Placental pericyte (primary cell): Measurements from ENCODE around the gene FTSJ1. TPM values are rescaled to one million over a fixed set of nuclear protein-coding genes. Genes with fewer than 3 reads are reported as not detected.

Source experiments
- total RNA-seq: library from RNA; depleted of rRNA; stranded (reverse); fragments of >200 nt; gene quantifications from 2 replicates; pipeline ENCODE4 v1.2.3, GENCODE V29; 2012

Gene FTSJ1, protein sequence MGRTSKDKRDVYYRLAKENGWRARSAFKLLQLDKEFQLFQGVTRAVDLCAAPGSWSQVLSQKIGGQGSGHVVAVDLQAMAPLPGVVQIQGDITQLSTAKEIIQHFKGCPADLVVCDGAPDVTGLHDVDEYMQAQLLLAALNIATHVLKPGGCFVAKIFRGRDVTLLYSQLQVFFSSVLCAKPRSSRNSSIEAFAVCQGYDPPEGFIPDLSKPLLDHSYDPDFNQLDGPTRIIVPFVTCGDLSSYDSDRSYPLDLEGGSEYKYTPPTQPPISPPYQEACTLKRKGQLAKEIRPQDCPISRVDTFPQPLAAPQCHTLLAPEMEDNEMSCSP
- total RNA-seq, result 77.7 and 117 TPM in 2 replicates

DNA sequence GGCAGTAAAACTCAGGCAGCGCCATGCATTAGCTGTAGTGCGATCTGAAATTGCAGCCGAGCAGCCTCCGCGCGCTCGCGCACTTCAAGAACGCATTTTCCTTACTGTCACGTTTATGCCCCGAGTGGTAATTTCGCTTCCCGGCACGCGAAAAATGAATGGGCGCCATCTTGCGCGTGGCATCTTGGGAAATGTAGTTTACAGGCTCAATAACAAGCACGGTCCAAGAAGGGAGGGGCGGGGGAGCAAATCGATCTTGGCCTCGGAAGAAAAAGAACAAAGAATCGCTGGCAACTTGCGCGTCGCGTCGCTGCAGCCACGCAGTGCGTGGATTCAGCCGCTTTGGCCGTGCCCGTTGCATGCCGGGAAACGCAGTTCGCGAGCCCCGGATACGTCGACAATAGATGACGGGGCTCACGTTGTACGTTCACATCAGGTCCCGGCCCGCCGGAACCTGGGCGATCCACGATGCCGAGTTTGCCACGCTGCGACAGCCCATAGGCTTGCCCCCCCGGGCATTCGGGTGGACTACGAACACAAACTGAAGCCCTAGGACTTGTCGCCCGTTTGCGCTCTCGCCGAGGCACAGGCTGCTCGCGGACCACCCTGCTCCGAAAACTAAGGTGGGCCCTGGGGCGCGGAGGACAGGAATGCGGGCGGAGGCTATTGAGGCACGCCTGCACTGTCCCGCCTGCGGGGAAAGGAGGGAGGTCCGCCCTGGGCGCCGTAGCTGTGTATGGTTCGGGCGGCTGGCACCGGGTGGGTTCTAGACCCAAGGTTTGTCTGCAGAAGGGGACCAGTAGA, at the start of gene FTSJ1:
TSS of gene FTSJ1 (plus strand) at position 426 of the 804 bp plus-strand sequence. CDS start 1,849 bp downstream, outside the sequence.

DNA sequence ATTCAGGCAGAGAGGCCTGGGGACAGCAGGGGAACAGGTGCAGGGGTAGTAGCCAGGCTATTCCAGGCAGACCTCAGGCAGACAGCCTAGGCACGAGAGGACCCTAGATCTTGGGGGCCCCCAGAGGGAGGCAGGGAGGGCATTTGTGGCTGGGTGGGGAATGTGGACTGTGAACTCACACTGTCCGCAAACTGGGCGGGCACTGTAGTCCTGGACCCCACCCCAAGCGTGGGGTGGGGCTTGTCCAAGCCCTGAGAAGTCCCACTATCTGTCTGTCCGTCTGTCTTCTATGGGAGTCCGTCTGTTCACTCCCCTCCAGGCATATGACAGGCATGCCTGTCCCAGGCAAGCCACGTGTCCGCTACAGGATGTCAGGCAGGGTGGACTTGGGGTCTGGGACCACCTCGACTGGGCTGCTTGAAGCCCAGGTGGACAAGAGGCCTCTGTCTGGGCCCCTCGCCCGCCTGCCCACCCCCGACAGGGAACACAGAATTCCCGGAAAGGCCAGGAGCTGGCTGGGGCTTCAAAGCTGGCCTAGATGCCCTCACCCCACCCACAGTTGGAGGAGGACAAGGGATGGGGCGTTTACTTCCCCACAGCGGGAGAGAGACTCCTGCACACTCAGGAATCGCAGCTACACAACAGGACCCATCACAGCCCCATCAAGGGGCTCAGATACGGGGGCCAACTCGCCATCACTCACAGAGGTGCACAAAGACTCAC, 5.7 kb upstream of the FTSJ1 start, which contains the start of gene SLC38A5:
TSS of gene SLC38A5 (minus strand) at position 151 of the 723 bp plus-strand sequence. CDS start 2,336 bp downstream, outside the sequence.

GRCh38 chrX:48508400-48509244, 32.6 kb downstream of the FTSJ1 start, which contains the start of gene PORCN:
PORCN (plus strand) TSS chrX:48508992; CDS start chrX:48509821, 829 bp downstream.

DNA sequence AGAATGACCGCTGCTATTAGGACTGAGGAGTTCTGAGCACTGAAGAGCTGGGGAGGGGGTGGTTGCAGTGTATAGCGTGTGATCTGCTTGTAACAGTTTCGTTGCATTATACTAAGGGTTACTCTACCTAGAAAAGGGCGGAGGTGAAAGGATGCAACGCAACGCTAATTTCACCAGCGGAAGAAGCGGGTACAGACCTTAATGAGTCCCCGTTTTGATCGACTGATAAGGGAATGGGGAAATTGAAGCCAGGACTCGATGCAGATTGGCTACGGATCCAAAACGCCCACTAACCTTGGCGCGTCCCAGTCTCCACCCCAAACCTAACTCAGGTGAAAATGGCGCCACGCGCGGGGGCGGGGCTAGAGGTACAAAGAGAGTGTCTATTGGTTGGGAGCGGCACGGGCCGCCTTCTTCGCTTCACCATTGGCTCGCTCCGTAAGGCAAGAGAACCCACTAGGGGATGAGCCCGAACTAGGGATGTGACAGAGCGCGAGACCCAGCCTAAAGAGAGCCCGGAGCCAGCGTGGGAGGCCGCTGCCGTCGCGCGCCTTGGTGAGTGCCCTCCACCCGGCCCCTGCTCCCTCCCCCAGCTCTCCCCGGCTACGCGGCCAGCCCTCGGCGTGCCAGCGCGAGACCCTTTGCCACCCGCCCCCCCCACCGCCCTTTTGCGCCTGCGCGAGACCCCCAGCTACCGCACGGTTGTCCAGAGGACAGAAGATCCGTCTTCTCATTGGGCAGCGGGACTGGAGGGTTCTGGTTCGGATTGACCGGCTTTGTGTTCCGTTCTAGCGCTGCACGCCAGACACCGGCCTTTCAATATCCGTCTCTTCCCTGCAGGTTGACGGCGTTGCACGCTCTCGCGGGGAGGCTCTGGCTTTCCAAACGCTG, 45.6 kb downstream of the FTSJ1 start, which contains the start of gene EBP:
TSS of gene EBP (plus strand) at position 456 of the 891 bp plus-strand sequence. CDS start 1,964 bp downstream, outside the sequence.

Other genes with a start within 250 kb of the FTSJ1 start
- not detected in 2 replicates for gene SSX1, start 220.8 kb upstream of the FTSJ1 start, total RNA-seq
- not detected in 2 replicates for gene SSX3, start 119.5 kb upstream of the FTSJ1 start, total RNA-seq
- not detected in 2 replicates for gene SSX4, start 92.7 kb upstream of the FTSJ1 start, total RNA-seq
- gene SSX4B, start 64.2 kb upstream of the FTSJ1 start, total RNA-seq, result not detected in 2 replicates
- gene SLC38A5, start 5.9 kb upstream of the FTSJ1 start, total RNA-seq, result 2.2 and 18.9 TPM in 2 replicates
- 15.5 and 15.9 TPM in 2 replicates for gene PORCN, start 32.8 kb downstream of the FTSJ1 start, total RNA-seq
- 119 and 127 TPM in 2 replicates for gene EBP, start 45.6 kb downstream of the FTSJ1 start, total RNA-seq
- gene TBC1D25, start 63.5 kb downstream of the FTSJ1 start, total RNA-seq, result 11.8 and 12.6 TPM in 2 replicates
- gene RBM3, start 98.3 kb downstream of the FTSJ1 start, total RNA-seq, result 367 and 438 TPM in 2 replicates
- 88.8 and 132 TPM in 2 replicates for gene WDR13, start 121.3 kb downstream of the FTSJ1 start, total RNA-seq
- 0.14 TPM in 1 of 2 replicates, not detected in the other for gene WAS, start 207.6 kb downstream of the FTSJ1 start, total RNA-seq
- 4.2 and 20.0 TPM in 2 replicates for gene SUV39H1, start 220.5 kb downstream of the FTSJ1 start, total RNA-seq